ENCODE data around the gene ALK.

ALK gene

GRCh38 chr2:29782549-29783458 is 138.6 kb downstream of the ALK start:
- TF ChIP-seq TAF1 (IDR thresholded peaks at IDR 0.05; ENCODE audit: borderline replicate concordance, insufficient read depth, low read length) (no peak), FOXP2 (optimal IDR thresholded peaks at IDR 0.05; ENCODE audit: borderline replicate concordance, extremely low read depth, extremely low read length, insufficient read depth) (no peak), POLR2AphosphoS5 (IDR thresholded peaks at IDR 0.05; ENCODE audit: low read depth, low read length) (no peak), SIN3A (IDR thresholded peaks at IDR 0.05; ENCODE audit: borderline replicate concordance, insufficient read depth, low read length) (no peak)
- TF ChIP-seq, protein P1, sequence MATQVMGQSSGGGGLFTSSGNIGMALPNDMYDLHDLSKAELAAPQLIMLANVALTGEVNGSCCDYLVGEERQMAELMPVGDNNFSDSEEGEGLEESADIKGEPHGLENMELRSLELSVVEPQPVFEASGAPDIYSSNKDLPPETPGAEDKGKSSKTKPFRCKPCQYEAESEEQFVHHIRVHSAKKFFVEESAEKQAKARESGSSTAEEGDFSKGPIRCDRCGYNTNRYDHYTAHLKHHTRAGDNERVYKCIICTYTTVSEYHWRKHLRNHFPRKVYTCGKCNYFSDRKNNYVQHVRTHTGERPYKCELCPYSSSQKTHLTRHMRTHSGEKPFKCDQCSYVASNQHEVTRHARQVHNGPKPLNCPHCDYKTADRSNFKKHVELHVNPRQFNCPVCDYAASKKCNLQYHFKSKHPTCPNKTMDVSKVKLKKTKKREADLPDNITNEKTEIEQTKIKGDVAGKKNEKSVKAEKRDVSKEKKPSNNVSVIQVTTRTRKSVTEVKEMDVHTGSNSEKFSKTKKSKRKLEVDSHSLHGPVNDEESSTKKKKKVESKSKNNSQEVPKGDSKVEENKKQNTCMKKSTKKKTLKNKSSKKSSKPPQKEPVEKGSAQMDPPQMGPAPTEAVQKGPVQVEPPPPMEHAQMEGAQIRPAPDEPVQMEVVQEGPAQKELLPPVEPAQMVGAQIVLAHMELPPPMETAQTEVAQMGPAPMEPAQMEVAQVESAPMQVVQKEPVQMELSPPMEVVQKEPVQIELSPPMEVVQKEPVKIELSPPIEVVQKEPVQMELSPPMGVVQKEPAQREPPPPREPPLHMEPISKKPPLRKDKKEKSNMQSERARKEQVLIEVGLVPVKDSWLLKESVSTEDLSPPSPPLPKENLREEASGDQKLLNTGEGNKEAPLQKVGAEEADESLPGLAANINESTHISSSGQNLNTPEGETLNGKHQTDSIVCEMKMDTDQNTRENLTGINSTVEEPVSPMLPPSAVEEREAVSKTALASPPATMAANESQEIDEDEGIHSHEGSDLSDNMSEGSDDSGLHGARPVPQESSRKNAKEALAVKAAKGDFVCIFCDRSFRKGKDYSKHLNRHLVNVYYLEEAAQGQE (IDR thresholded peaks at IDR 0.05; ENCODE audit: insufficient read depth in 1 of 2, low read depth in 2 of 2, low read length in 2 of 2), result no peak

GRCh38 chr2:29782087-29782486 is 139.3 kb downstream of the ALK start:
- no peak for TF ChIP-seq TAF1 (IDR thresholded peaks at IDR 0.05; ENCODE audit: borderline replicate concordance, insufficient read depth, low read length)
- TF ChIP-seq FOXP2 (optimal IDR thresholded peaks at IDR 0.05; ENCODE audit: borderline replicate concordance, extremely low read depth, extremely low read length, insufficient read depth), result no peak
- TF ChIP-seq, protein P1 (IDR thresholded peaks at IDR 0.05; ENCODE audit: insufficient read depth in 1 of 2, low read depth in 2 of 2, low read length in 2 of 2), result no peak
- TF ChIP-seq POLR2AphosphoS5 (IDR thresholded peaks at IDR 0.05; ENCODE audit: low read depth, low read length), result no peak
- TF ChIP-seq SIN3A (IDR thresholded peaks at IDR 0.05; ENCODE audit: borderline replicate concordance, insufficient read depth, low read length), result no peak

DNA sequence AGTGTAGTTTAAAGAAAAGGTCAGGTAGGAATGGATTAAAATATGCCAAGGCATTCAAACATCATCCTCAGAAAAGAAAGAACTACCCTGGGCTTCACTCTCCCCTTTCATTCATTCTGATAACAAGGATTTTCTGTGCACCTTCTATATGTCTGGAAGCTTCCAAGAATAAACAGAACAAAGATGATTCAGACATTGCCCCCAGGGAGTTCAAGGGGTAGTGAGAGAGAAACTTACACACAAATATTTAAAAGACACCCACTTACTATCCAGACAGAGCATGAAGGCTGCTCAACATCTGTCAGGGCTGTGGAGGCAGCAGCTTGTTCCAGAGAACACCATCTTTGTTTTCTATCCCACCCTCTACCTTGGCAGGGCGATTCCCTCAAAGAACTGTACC is 140.5 kb downstream of the ALK start:
- TF ChIP-seq, protein P1 (IDR thresholded peaks at IDR 0.05; ENCODE audit: insufficient read depth in 1 of 2, low read depth in 2 of 2, low read length in 2 of 2), result no peak
- TF ChIP-seq POLR2AphosphoS5 (IDR thresholded peaks at IDR 0.05; ENCODE audit: low read depth, low read length) (no peak), TAF1 (IDR thresholded peaks at IDR 0.05; ENCODE audit: borderline replicate concordance, insufficient read depth, low read length) (no peak), FOXP2 (optimal IDR thresholded peaks at IDR 0.05; ENCODE audit: borderline replicate concordance, extremely low read depth, extremely low read length, insufficient read depth) (no peak), SIN3A (IDR thresholded peaks at IDR 0.05; ENCODE audit: borderline replicate concordance, insufficient read depth, low read length) (no peak)

- no peak for TF ChIP-seq SIN3A (IDR thresholded peaks at IDR 0.05; ENCODE audit: borderline replicate concordance, insufficient read depth, low read length)
- TF ChIP-seq, protein P1 (IDR thresholded peaks at IDR 0.05; ENCODE audit: insufficient read depth in 1 of 2, low read depth in 2 of 2, low read length in 2 of 2), result no peak
- no peak for TF ChIP-seq TAF1 (IDR thresholded peaks at IDR 0.05; ENCODE audit: borderline replicate concordance, insufficient read depth, low read length)
- TF ChIP-seq FOXP2 (optimal IDR thresholded peaks at IDR 0.05; ENCODE audit: borderline replicate concordance, extremely low read depth, extremely low read length, insufficient read depth), result no peak
- TF ChIP-seq POLR2AphosphoS5 (IDR thresholded peaks at IDR 0.05; ENCODE audit: low read depth, low read length), result no peak
Observed at GRCh38 chr2:29777161-29777560, 144.2 kb downstream of the ALK start.
